ENCODE data around the gene GGCT.
"Not testable (repeated sequence)": the region's sequence is repeated elsewhere in the genome, so short reads cannot be mapped to it uniquely, and the experiment has no call there.

Gene GGCT

GRCh38 chr7:30504301-30505173 is at the start of gene GGCT:
Gene GGCT, minus strand, starts transcription at chr7:30504829. Its CDS starts 120 bp downstream, at chr7:30504709.
- peak; percentile 99 for DNase-seq (ENCODE audit: low spot score)

- DNase-seq (ENCODE audit: low spot score), result no peak
These were observed 48.9 kb upstream of the GGCT start for GRCh38 chr7:30553546-30553945.

GRCh38 chr7:30553141-30553540 is 48.5 kb upstream of the GGCT start:
- no peak for DNase-seq (ENCODE audit: low spot score)

GRCh38 chr7:30552330-30552729 is 47.7 kb upstream of the GGCT start:
- DNase-seq (ENCODE audit: low spot score), result no peak

GRCh38 chr7:30549931-30550493 is 45.4 kb upstream of the GGCT start:
- DNase-seq (ENCODE audit: low spot score), result no peak

GRCh38 chr7:30548845-30549244 is 44.2 kb upstream of the GGCT start:
- DNase-seq (ENCODE audit: low spot score), result peak; percentile 86

- DNase-seq (ENCODE audit: low spot score), result no peak
These were observed 42.0 kb upstream of the GGCT start for GRCh38 chr7:30546596-30546995.

GRCh38 chr7:30545791-30546555 is 41.3 kb upstream of the GGCT start:
- no peak for DNase-seq (ENCODE audit: low spot score)

GRCh38 chr7:30543813-30544525 is 39.3 kb upstream of the GGCT start:
- no peak for DNase-seq (ENCODE audit: low spot score)

GRCh38 chr7:30543115-30543514 is 38.5 kb upstream of the GGCT start:
- DNase-seq (ENCODE audit: low spot score), result not testable (repeated sequence)

- DNase-seq (ENCODE audit: low spot score), result no peak
These were observed 29.3 kb upstream of the GGCT start for GRCh38 chr7:30533886-30534285.

GRCh38 chr7:30531286-30531685 is 26.7 kb upstream of the GGCT start:
- no peak for DNase-seq (ENCODE audit: low spot score)

GRCh38 chr7:30530373-30530772 is 25.7 kb upstream of the GGCT start:
- DNase-seq (ENCODE audit: low spot score), result no peak

GRCh38 chr7:30528779-30529178 is 24.1 kb upstream of the GGCT start:
- DNase-seq (ENCODE audit: low spot score), result no peak

GRCh38 chr7:30527297-30527696 is 22.7 kb upstream of the GGCT start:
- DNase-seq (ENCODE audit: low spot score), result not testable (repeated sequence)

GRCh38 chr7:30526163-30526562 is 21.5 kb upstream of the GGCT start:
- no peak for DNase-seq (ENCODE audit: low spot score)

GRCh38 chr7:30525429-30525828 is 20.8 kb upstream of the GGCT start:
- DNase-seq (ENCODE audit: low spot score), result no peak

GRCh38 chr7:30524545-30524944 is 19.9 kb upstream of the GGCT start:
- no peak for DNase-seq (ENCODE audit: low spot score)

- no peak for DNase-seq (ENCODE audit: low spot score)
These were observed 18.8 kb upstream of the GGCT start for GRCh38 chr7:30523466-30523865.

- no peak for DNase-seq (ENCODE audit: low spot score)
These were observed 17.5 kb upstream of the GGCT start for GRCh38 chr7:30522159-30522558.

GRCh38 chr7:30521532-30521931 is 16.9 kb upstream of the GGCT start:
- DNase-seq (ENCODE audit: low spot score), result no peak

- no peak for DNase-seq (ENCODE audit: low spot score)
These were observed 14.5 kb upstream of the GGCT start for GRCh38 chr7:30519122-30519521.
